ENCODE data around the gene ARSH. TPM values are rescaled to one million over a fixed set of nuclear protein-coding genes. Genes with fewer than 3 reads are reported as not detected.
"Not testable (repeated sequence)": the region's sequence is repeated elsewhere in the genome, so short reads cannot be mapped to it uniquely, and the experiment has no call there.

ARSH gene
- total and polyA plus RNA-seq, 9 of the 15 experiments (the other 6 are each of a cell fraction or from before 2014, with no cell fraction given), result not detected

- Histone ChIP-seq H3K4me2 (ENCODE audit: insufficient read depth, low read length) (no peak overlapping the region), H3K27ac (ENCODE audit: extremely low read depth, low read depth, low read length) (no peak overlapping the region), H4K20me1 (replicated peaks; ENCODE audit: control insufficient read depth, insufficient read depth, low read length) (no peaks in the 10 kb centered on the region), H3K27me3 (ENCODE audit: control insufficient read depth in 2 of 2, insufficient read depth in 2 of 2, low read length in 2 of 2) (peaks cover 6 to 24% of the 10 kb centered on the region in 2 experiments; a peak in 4 of 5 replicates), H3K4me3 (no peak overlapping the region), H3K9ac (ENCODE audit: insufficient read depth in 1 of 2, low read depth in 2 of 2, low read length in 2 of 2) (no peak overlapping the region), H3K9me3 (replicated peaks; ENCODE audit: control insufficient read depth, insufficient read depth, low read depth, low read length) (no peaks in the 10 kb centered on the region), H3K9me1 (ENCODE audit: control insufficient read depth, insufficient read depth, low read length) (no peaks in the 10 kb centered on the region), H3K4me1 (replicated peaks in 1 of 2; ENCODE audit: control insufficient read depth in 2 of 2, insufficient read depth in 2 of 2, low read length in 2 of 2) (no peaks in the 10 kb centered on the region; a peak in 1 of 5 replicates), H2AFZ (ENCODE audit: low read depth, low read length) (no peak overlapping the region), H3K79me2 (ENCODE audit: control insufficient read depth, insufficient read depth, low read length) (no peaks in the 10 kb centered on the region), H3K36me3 (ENCODE audit: control insufficient read depth, insufficient read depth, low read length) (no peaks in the 10 kb centered on the region)
- ChIA-PET POLR2A (interaction anchor here (0.7 kb wide), 1 partner anchor 158 kb away, joined by 3 read pairs; no protein-coding TSS in a partner anchor), CTCF (ENCODE audit: low intra/inter-chr PET ratio) (no interaction called here)
- BruUV-seq (replicated peaks), result no TSS peak
- TF ChIP-seq PRMT5 (CRISPR knock-in tag; IDR thresholded peaks at IDR 0.05) (no peak), NFXL1 (CRISPR knock-in tag; IDR thresholded peaks at IDR 0.05) (no peak), KLF1 (tag; IDR thresholded peaks at IDR 0.05) (no peak), SMARCA4 (IDR thresholded peaks at IDR 0.05) (no peak), GTF2E2 (tag; IDR thresholded peaks at IDR 0.05) (no peak), GTF2A2 (tag; IDR thresholded peaks at IDR 0.05) (no peak), GABPB2 (CRISPR knock-in tag; conservative IDR thresholded peaks at IDR 0.05) (no peak), CGGBP1 (CRISPR knock-in tag; IDR thresholded peaks at IDR 0.05) (no peak), ZNF431 (CRISPR knock-in tag; IDR thresholded peaks at IDR 0.05) (no peak), EZH2 (IDR thresholded peaks at IDR 0.05; ENCODE audit: borderline replicate concordance, low read depth, low read length) (no peak), BRF2 (IDR thresholded peaks at IDR 0.05; ENCODE audit: borderline replicate concordance, insufficient read depth, insufficient read length) (no peak)
- intact Hi-C loops (cut with micrococcal nuclease) (no loop called here), in situ Hi-C loops (cut with MboI) (no loop called here)
- ATAC-seq (no peak), DNase-seq (ENCODE audit: extremely low read depth in 1 of 4, low spot score in 3 of 4) (no peak), FAIRE-seq (no peak)
- 26% methylated on average over 4 of the region's 11 CpGs for WGBS (ENCODE audit: insufficient coverage, low coverage, missing lambda C conversion rate)
These were observed 44.0 kb upstream of the ARSH start for GRCh38 chrX:2962381-2962780.

- H3K9ac ChIP-seq (ENCODE audit: insufficient read depth in 1 of 2, low read depth in 2 of 2, low read length in 2 of 2); H2AFZ ChIP-seq (ENCODE audit: low read depth, low read length); H3K27ac ChIP-seq (ENCODE audit: extremely low read depth, low read depth, low read length); CTCF ChIA-PET (ENCODE audit: low intra/inter-chr PET ratio); in situ Hi-C loops (cut with MboI); ATAC-seq; FAIRE-seq; H3K9me3 ChIP-seq (replicated peaks; ENCODE audit: control insufficient read depth, insufficient read depth, low read depth, low read length); H3K79me2 ChIP-seq (ENCODE audit: control insufficient read depth, insufficient read depth, low read length); H3K36me3 ChIP-seq (ENCODE audit: control insufficient read depth, insufficient read depth, low read length); H3K4me1 ChIP-seq (replicated peaks in 1 of 2; ENCODE audit: control insufficient read depth in 2 of 2, insufficient read depth in 2 of 2, low read length in 2 of 2); BruUV-seq (replicated peaks); H3K4me3 ChIP-seq; DNase-seq (ENCODE audit: extremely low read depth in 1 of 4, low spot score in 3 of 4); POLR2A ChIA-PET; intact Hi-C loops (cut with micrococcal nuclease); H3K9me1 ChIP-seq (ENCODE audit: control insufficient read depth, insufficient read depth, low read length); H4K20me1 ChIP-seq (replicated peaks; ENCODE audit: control insufficient read depth, insufficient read depth, low read length); H3K4me2 ChIP-seq (ENCODE audit: insufficient read depth, low read length): not testable (repeated sequence)
- H3K27me3 ChIP-seq (ENCODE audit: control insufficient read depth in 2 of 2, insufficient read depth in 2 of 2, low read length in 2 of 2), result peaks cover 4 to 19% of the 10 kb centered on the region in 2 experiments; a peak in 4 of 5 replicates
- 30% methylated on average over 2 of the region's 7 CpGs for WGBS (ENCODE audit: insufficient coverage, low coverage, missing lambda C conversion rate)
These were observed 42.9 kb upstream of the ARSH start for GRCh38 chrX:2963449-2963848.

Data from K562 (cell line).